GM13977 (cell line): ENCODE data around the gene TEX19.
"Not testable (repeated sequence)": the region's sequence is repeated elsewhere in the genome, so short reads cannot be mapped to it uniquely, and the experiment has no call there.

Experiments used
- DNase-seq: peaks from one replicate; pipeline ENCODE4 v3.0.0; 2012; ENCODE audit warnings: low spot score
- in situ Hi-C: fragments of 300-500 bp; cut with MboI; formaldehyde crosslinking; loops from one replicate; pipeline ENCODE4 v1.12.0; 2022; ENCODE audit warnings: low sequenced_read_pairs, low pct_unique_long_range_greater_than_20kb, mixed read lengths, inconsistent platforms; ENCODE audit not compliant: unreplicated experiment
- TF ChIP-seq, protein P1 (sequence below): IDR thresholded peaks from 2 replicates; pipeline ENCODE4 v1.5.1; 2012; ENCODE audit warnings: mild to moderate bottlenecking, control low read depth; ENCODE audit not compliant: insufficient read depth; ENCODE audit errors: extremely low read depth, missing control alignments

Gene TEX19

DNA sequence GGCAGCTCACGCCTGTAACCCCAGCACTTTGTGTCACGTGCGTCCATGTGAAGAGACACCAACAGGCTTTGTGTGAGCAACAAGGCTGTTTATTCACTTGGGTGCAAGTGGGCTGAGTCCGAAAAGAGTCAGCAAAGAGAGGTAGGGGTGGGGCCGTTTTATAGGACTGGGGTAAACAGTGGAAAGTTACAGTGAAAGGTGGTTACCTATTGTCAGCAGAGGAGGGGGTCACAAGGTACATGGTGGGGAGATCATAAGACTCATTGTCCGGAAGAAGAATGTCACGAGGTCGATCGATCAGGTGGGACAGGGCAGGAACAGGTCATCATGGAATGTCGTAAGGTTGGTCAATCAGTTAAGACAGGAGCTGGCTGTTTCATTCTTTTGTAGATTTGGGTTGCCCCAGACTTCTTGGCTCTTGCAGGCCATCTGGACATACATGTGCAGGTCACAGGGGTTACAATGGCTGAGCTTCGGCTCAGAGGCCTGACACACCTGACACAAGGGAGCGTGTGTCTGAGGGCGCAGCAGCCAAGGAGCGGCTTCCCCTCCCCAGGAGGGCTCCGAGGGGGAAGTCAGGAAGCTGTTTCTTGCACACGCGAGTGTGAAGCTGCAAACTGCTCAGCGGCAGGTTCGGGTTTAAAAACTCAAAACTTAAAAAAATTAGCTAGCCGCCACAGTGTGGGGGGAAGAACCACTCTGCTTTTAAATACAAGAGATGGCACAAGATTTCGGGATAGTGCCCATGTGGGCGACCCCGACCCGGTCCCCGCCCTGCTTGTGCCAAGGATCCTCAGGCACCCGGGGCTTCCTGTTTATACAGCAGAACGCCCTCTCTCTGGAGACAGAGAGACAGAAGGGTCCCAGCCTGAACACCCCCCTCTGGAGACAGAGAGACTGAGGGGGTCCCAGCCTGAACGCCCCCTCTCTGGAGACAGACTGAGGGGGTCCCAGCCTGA, 12.4 kb upstream of the TEX19 start:
- TF ChIP-seq, protein P1, sequence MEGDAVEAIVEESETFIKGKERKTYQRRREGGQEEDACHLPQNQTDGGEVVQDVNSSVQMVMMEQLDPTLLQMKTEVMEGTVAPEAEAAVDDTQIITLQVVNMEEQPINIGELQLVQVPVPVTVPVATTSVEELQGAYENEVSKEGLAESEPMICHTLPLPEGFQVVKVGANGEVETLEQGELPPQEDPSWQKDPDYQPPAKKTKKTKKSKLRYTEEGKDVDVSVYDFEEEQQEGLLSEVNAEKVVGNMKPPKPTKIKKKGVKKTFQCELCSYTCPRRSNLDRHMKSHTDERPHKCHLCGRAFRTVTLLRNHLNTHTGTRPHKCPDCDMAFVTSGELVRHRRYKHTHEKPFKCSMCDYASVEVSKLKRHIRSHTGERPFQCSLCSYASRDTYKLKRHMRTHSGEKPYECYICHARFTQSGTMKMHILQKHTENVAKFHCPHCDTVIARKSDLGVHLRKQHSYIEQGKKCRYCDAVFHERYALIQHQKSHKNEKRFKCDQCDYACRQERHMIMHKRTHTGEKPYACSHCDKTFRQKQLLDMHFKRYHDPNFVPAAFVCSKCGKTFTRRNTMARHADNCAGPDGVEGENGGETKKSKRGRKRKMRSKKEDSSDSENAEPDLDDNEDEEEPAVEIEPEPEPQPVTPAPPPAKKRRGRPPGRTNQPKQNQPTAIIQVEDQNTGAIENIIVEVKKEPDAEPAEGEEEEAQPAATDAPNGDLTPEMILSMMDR: no peak
- in situ Hi-C loops: no loop called here
- no peak for DNase-seq

DNA sequence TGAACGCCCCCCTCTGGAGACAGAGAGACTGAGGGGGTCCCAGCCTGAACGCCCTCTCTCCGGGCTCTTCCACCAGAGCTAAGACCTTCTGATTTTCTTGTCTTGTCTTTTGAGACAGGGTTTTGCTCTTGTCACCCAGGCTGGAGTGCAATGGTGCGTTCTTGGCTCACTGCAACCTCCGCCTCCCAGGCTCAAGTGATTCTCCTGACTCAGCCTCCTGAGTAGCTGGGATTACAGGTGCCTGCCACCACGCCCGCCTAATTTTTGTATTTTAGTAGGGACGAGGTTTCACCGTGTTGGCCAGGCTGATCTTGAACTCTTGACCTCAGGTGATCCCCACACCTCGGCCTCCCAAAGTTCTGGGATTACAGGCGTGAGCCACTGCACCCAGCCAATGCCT, 11.1 kb upstream of the TEX19 start:
- DNase-seq, in situ Hi-C loops: not testable (repeated sequence)

DNA sequence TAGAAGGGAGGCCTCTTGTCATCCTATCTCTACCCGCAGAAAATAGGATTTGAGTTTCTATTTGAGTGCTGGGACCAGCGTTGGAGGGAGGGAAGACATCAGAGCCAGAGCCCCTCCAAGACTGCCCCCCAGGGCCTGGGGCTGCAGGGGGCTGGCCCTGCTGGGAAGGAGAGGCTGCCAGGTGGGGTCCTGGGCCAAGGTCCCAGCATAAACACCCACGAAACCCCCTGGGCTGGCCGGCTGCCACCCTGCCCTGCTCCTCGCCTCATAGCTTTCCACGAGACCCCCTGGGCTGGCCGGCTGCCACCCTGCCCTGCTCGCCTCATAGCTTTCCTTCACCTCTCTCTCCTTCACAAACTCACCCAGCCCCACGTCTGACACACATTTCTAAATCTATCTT, 10.6 kb upstream of the TEX19 start:
- TF ChIP-seq, protein P1: no peak
- in situ Hi-C loops: no loop called here
- no peak for DNase-seq

DNA sequence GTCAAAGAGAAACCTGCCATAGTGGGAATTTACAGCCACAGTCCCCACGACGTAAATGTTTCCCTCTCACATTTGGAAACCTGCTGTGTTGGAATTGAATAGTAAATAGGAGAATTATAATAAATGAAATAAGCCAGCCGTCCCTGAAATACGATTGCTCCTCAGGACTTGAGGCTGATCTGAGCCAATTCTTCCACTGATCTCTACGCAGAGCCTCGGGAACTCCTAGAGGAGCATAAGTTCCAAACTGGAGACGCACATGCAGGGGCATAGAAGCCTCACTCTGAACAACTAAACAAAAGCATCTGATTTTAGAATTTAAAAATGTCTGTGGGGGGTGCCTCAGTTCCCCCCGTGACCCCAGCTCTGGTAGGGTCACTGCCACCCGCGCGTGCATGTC, 10.2 kb upstream of the TEX19 start:
- in situ Hi-C loops: no loop called here
- TF ChIP-seq, protein P1: no peak
- DNase-seq: no peak

DNA sequence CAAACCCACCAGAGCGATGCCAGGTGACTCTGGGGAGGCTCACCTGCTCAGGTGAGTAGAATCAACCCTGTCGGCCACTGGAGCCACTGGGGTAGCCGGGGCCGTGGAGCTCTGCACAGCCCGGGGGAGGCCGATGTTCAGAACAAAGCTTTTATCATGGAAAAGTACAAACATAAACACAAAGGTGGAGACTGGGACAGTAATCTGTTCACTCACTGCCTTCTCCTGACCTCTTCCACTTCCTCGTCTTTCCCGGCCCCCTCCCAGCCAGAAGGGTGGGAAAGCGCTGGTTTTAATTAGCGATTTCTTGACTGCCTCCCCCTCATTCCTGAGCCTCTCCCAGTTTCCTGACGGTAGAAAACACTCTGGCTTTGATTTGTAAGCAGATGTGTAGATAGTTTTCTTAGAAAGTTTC, 9.8 kb upstream of the TEX19 start:
- in situ Hi-C loops: no loop called here
- no peak for DNase-seq
- TF ChIP-seq, protein P1: no peak

DNA sequence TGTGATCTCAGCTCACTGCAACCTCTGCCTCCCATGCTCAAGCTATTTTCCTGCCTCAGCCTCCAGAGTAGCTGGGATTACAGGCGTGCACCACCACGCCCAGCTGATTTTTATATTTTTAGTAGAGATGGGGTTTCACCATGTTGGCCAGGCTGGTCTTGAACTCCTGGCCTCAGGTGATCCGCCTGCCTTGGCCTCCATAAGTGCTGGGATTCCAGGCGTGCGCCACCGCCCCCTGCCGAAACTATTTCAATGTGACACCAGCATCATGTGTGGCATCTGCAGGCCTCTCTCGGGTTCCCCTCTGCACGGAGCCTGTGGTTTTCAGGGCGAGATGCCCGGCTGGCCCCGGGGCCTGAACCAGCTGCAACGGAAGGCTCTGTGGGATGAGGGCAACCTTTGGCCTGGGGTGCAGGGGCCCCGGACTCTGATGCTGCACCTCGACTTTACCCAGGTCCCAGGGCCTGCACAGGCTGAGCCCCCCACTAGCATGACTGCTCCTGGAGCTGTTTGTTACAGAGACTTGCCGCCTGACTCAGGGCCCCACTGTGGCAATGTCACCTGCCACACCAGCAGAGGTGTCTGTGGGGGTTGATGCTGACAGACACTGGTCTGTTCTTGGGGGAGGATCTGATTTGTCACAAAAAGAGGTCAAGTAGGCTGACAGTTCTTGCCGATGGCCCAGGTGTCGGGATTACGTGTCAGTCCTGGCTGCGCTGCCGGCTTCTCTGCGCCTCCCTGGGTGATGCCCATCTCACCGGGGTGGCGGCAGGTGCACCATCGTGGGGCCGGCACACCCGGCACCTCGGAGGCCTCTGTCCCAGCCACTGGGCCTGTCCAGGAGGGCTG, 8.6 kb upstream of the TEX19 start:
- in situ Hi-C loops: loop anchor here (10.0 kb wide), 1 partner anchor 204 kb away; no protein-coding TSS in a partner anchor
- TF ChIP-seq, protein P1: peak; percentile 42
- peak; percentile 55 for DNase-seq
